ENCODE data around the gene SPI1. TPM values are rescaled to one million over a fixed set of nuclear protein-coding genes. Genes with fewer than 3 reads are reported as not detected.
A peak's percentile ranks its signal among the peaks of the same experiment; 100 is the strongest.

Gene SPI1
- total RNA-seq, 1 donor from 2014 or later = not detected

DNA sequence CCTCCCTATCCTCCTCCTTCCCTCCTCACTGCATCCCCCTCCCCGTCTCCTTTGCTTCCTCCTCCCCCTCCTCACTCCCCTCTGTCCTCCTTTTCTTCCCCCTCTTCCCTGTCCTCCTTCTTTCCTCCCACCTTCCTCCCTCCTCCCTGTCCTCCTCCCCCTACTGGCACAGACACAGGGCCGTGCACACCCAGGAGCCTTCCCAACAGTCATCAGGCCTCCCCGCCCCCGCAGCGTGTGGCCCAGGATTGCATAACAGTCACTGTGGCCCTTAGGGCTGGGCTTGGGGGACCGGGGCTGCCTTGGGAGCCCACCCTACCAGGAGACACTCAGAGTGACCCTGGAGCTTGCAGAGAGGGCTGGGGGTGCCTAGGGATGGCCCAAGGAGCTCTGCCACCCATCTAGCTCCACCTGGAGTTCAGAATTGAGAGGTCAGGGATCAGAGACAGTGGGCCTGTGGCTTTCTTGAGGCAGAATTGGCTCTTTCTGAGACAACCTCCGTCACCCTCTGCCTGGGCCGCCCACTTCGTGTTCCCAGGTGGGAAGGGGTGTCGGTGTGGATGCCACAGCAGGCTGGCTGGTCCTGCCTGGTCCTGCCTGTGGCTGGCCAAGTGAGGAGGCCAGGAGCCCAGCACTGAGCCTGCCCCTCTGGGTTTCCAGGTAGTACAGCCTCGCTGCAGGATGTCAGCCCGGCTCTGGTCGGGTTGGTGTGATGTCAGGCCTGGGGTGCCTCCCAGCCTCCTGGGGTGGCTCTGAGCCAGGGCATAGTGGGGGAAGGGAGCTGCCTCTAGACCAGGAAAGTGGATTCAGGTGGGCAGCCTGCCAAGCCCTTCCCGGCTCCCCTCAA lies 1.6 kb downstream of the SPI1 start:
- Mint-ChIP-seq H3K4me3 (no peak overlapping the region), H3K4me1 (ENCODE audit: unreplicated experiment) (no peaks in the 10 kb centered on the region), H3K27ac (no peak overlapping the region), H3K9me3 (no peaks in the 10 kb centered on the region), H3K27me3 (no peaks in the 10 kb centered on the region), H3K36me3 (no peaks in the 10 kb centered on the region)
- DNase-seq (ENCODE audit: extremely low spot score, unreplicated experiment) = no peak
- TF ChIP-seq, protein P1, sequence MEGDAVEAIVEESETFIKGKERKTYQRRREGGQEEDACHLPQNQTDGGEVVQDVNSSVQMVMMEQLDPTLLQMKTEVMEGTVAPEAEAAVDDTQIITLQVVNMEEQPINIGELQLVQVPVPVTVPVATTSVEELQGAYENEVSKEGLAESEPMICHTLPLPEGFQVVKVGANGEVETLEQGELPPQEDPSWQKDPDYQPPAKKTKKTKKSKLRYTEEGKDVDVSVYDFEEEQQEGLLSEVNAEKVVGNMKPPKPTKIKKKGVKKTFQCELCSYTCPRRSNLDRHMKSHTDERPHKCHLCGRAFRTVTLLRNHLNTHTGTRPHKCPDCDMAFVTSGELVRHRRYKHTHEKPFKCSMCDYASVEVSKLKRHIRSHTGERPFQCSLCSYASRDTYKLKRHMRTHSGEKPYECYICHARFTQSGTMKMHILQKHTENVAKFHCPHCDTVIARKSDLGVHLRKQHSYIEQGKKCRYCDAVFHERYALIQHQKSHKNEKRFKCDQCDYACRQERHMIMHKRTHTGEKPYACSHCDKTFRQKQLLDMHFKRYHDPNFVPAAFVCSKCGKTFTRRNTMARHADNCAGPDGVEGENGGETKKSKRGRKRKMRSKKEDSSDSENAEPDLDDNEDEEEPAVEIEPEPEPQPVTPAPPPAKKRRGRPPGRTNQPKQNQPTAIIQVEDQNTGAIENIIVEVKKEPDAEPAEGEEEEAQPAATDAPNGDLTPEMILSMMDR (conservative IDR thresholded peaks at IDR 0.05) = no peak

DNA sequence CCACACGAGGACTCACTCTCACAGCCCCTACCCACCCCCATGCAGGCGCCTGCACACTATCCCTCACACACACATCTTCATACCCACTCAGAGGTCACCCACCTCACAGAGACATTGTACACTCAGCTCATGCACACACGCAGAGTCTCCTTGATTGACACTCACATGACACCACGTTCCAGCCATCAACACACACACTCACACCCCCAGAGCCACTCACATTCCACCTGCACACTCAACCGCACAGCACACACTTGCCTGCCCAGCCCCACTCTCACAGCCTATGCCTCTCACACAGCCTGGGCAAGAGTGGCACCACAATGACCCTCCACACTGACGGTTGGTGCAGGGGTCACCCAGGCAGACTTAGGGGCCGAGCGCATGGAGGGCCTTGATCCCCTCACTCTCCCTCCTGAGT lies 2.2 kb downstream of the SPI1 start:
- Mint-ChIP-seq H3K4me3 (no peak overlapping the region), H3K27ac (peak overlapping the region; percentile 8), H3K4me1 (ENCODE audit: unreplicated experiment) (no peaks in the 10 kb centered on the region), H3K36me3 (no peaks in the 10 kb centered on the region), H3K9me3 (no peaks in the 10 kb centered on the region), H3K27me3 (no peaks in the 10 kb centered on the region)
- TF ChIP-seq, protein P1 (conservative IDR thresholded peaks at IDR 0.05) = no peak
- DNase-seq (ENCODE audit: extremely low spot score, unreplicated experiment) = no peak

DNA sequence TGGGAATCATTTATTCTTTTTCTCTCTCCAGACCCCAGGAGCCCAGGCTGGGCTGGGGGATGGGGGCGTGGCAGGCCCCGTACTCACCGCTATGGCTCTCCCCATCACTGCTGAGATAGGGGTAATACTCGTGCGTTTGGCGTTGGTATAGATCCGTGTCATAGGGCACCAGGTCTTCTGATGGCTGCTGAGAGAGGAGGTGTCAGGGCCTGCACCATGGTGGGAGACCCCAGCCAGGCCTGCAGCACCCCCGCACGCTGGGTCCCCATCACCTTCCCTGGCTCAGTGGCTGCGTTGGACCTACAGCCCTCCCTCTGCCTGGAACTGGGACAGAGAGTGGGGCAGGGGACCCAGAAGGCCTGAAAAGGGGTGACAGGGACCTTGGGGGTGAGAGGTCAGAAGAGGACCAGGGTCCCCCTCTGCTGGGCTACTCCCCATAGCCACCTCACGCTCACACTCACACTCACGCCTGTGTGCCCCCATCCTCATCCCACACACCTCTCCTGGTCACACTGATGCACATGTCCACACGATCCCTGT lies 2.7 kb downstream of the SPI1 start:
- Mint-ChIP-seq H3K9me3 (no peaks in the 10 kb centered on the region), H3K4me3 (no peak overlapping the region), H3K27me3 (no peaks in the 10 kb centered on the region), H3K36me3 (no peaks in the 10 kb centered on the region), H3K27ac (peak overlapping the region; percentile 8), H3K4me1 (ENCODE audit: unreplicated experiment) (no peaks in the 10 kb centered on the region)
- DNase-seq (ENCODE audit: extremely low spot score, unreplicated experiment) = no peak
- TF ChIP-seq, protein P1 (conservative IDR thresholded peaks at IDR 0.05) = no peak

DNA sequence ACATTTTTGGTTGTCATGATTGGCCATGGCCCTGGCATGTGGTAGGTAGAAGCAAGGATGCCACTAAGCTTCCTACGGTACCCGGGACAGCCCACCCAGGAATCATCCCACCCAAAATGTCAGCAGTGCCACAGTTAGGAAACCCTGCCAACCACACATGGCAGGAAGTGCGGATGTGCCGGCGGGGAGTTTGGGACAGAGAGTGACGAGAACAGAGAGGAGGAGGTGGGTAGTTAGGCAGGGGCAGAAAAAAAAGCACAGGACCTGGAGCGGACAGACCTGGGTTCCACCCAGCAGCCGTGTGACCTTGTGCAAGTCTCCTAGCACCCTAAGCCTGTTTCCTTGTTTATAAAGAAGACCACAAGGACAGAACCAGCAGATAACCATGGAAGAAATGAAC lies 3.3 kb downstream of the SPI1 start:
- H3K4me1 Mint-ChIP-seq (ENCODE audit: unreplicated experiment) = no peaks in the 10 kb centered on the region
- no peak overlapping the region for H3K4me3 Mint-ChIP-seq
- H3K27ac Mint-ChIP-seq = no peak overlapping the region
- no peaks in the 10 kb centered on the region for H3K9me3 Mint-ChIP-seq
- TF ChIP-seq, protein P1 (conservative IDR thresholded peaks at IDR 0.05) = no peak
- no peaks in the 10 kb centered on the region for H3K36me3 Mint-ChIP-seq
- no peak for DNase-seq (ENCODE audit: extremely low spot score, unreplicated experiment)
- no peaks in the 10 kb centered on the region for H3K27me3 Mint-ChIP-seq

DNA sequence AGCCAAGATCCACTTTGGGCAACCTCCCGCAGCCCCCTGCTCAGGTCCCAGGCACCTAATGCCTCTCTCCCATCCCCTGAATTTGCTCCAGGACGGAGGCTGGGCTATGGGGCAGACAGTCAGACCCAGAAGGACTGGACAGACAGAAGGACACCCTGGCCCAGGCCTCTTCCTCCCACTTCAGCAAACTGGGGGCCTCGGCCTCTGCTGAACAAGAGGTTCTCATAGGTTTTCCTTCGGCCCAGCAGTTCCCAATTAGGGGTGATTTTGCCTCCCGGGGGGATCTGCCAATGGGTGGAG lies 3.7 kb downstream of the SPI1 start:
- H3K4me3 Mint-ChIP-seq = no peak overlapping the region
- no peak overlapping the region for H3K27ac Mint-ChIP-seq
- no peaks in the 10 kb centered on the region for H3K9me3 Mint-ChIP-seq
- H3K27me3 Mint-ChIP-seq = no peaks in the 10 kb centered on the region
- no peaks in the 10 kb centered on the region for H3K36me3 Mint-ChIP-seq
- DNase-seq (ENCODE audit: extremely low spot score, unreplicated experiment) = no peak
- no peaks in the 10 kb centered on the region for H3K4me1 Mint-ChIP-seq (ENCODE audit: unreplicated experiment)
- TF ChIP-seq, protein P1 (conservative IDR thresholded peaks at IDR 0.05) = no peak
